Endodermal cell (in vitro differentiated cells): ENCODE measurements around the gene RBMS2. TPM values are rescaled to one million over a fixed set of nuclear protein-coding genes. Genes with fewer than 3 reads are reported as not detected.

ENCODE experiments used
- DNase-seq: peaks from one replicate; pipeline ENCODE4 v3.0.0-alpha.2; 2017
- H3K27ac ChIP-seq: 2 replicates; pipeline ENCODE4 v1.5.1; 2013; ENCODE audit warnings: mild to moderate bottlenecking, low read depth, low read length, moderate library complexity
- H3K27me3 ChIP-seq: 2 replicates; pipeline ENCODE4 v1.6.1; 2013; ENCODE audit warnings: mild to moderate bottlenecking, low read length, moderate library complexity; ENCODE audit not compliant: insufficient read depth, control insufficient read depth, poor library complexity, severe bottlenecking
- H3K36me3 ChIP-seq: 2 replicates; pipeline ENCODE4 v1.7.0; 2013; ENCODE audit warnings: mild to moderate bottlenecking, low read length, moderate library complexity; ENCODE audit not compliant: control insufficient read depth, insufficient read depth
- H3K4me1 ChIP-seq: one replicate; pipeline ENCODE4 v1.7.0; 2013; ENCODE audit warnings: low read length; ENCODE audit not compliant: control insufficient read depth, insufficient read depth
- H3K4me3 ChIP-seq: 2 replicates; pipeline ENCODE4 v1.5.1; 2013; ENCODE audit warnings: mild to moderate bottlenecking, low read length, moderate library complexity
- H3K9ac ChIP-seq: 2 replicates; pipeline ENCODE4 v1.6.1; 2013; ENCODE audit warnings: mild to moderate bottlenecking, low read length, moderate library complexity; ENCODE audit not compliant: poor library complexity, severe bottlenecking; ENCODE audit errors: extremely low read depth
- H3K9me3 ChIP-seq: 2 replicates; pipeline ENCODE4 v1.6.1; 2013; ENCODE audit warnings: mild to moderate bottlenecking, low read length, moderate library complexity; ENCODE audit not compliant: control insufficient read depth
- H3K27ac Mint-ChIP-seq: 2 replicates; pipeline ENCODE4 v1.8.0; 2020; ENCODE audit warnings: mixed read lengths
- H3K27me3 Mint-ChIP-seq: 2 replicates; pipeline ENCODE4 v1.8.0; 2021; ENCODE audit warnings: mild to moderate bottlenecking, mixed read lengths; ENCODE audit not compliant: insufficient read depth
- H3K36me3 Mint-ChIP-seq: 2 replicates; pipeline ENCODE4 v1.8.0; 2020; ENCODE audit warnings: low read depth, mixed read lengths
- H3K4me1 Mint-ChIP-seq: 2 replicates; pipeline ENCODE4 v1.8.0; 2020; ENCODE audit warnings: mixed read lengths
- H3K4me3 Mint-ChIP-seq: 2 replicates; pipeline ENCODE4 v1.8.0; 2020; ENCODE audit warnings: mild to moderate bottlenecking, moderate library complexity, mixed read lengths
- H3K9me3 Mint-ChIP-seq: 2 replicates; pipeline ENCODE4 v1.8.0; 2020; ENCODE audit warnings: mild to moderate bottlenecking, mixed read lengths
- WGBS, 2 experiments: methylation state at CpG; one replicate each; pipeline versions ENCODE4 v1.1.5 to v1.1.7; 2013; ENCODE audit warnings: missing lambda C conversion rate in 2 of 2, mixed read lengths in 1 of 2; ENCODE audit not compliant: insufficient coverage in 1 of 2, insufficient read length in 1 of 2; 5-methylcytosine and 5-hydroxymethylcytosine counted together
- total RNA-seq, 2 donors: library from RNA; stranded (reverse); fragmentation: NEBNext Ultra II Directional in 1 of 2; extraction: Animal tissue kit (Norgen Biotek cat#: 25700) in 1 of 2; gene quantifications; 2 replicates in 1 of 2; 3 replicates in 1 of 2; pipeline ENCODE4 v1.2.1, GENCODE V29; 2021
- TF ChIP-seq, protein P1 (sequence below): fragments of 200-600 bp; sonication (generic); conservative IDR thresholded peaks from 2 replicates; pipeline ENCODE4 v1.5.0; 2021; ENCODE audit warnings: antibody characterized with exemption, mild to moderate bottlenecking

Gene RBMS2
- total RNA-seq, 2 donors from 2014 or later = 26.3 to 33.8 TPM

DNA sequence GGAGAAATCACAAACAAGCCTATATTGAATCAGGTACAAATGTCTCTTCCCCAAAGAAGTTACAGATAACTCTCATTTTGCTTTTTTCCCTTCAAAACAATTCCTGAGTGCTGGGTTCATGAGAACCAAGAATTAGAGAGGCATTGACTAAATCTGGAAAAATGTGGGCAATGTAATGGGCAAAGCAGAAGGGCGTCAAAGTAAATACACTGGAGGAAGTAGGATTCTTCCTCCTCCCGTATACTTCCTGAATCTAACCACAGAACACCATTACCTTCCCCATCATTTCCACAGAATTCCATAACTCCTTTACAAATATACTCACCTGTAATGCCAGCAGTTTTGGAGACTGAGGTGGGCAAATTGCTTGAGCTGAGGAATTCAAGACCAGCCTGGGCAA is 3.0 kb upstream of the RBMS2 start:
- Histone ChIP-seq H3K4me1 (no peaks in the 10 kb centered on the region), H3K4me3 (no peak overlapping the region), H3K9ac (no peak overlapping the region), H3K27me3 (no peaks in the 10 kb centered on the region), H3K27ac (no peak overlapping the region), H3K9me3 (no peaks in the 10 kb centered on the region), H3K36me3 (no peaks in the 10 kb centered on the region)
- Mint-ChIP-seq H3K9me3 (no peaks in the 10 kb centered on the region), H3K4me1 (peaks cover 17% of the 10 kb centered on the region), H3K36me3 (no peaks in the 10 kb centered on the region), H3K27ac (no peak overlapping the region), H3K27me3 (no peaks in the 10 kb centered on the region), H3K4me3 (no peak overlapping the region)
- no peak for DNase-seq
- TF ChIP-seq, protein P1, sequence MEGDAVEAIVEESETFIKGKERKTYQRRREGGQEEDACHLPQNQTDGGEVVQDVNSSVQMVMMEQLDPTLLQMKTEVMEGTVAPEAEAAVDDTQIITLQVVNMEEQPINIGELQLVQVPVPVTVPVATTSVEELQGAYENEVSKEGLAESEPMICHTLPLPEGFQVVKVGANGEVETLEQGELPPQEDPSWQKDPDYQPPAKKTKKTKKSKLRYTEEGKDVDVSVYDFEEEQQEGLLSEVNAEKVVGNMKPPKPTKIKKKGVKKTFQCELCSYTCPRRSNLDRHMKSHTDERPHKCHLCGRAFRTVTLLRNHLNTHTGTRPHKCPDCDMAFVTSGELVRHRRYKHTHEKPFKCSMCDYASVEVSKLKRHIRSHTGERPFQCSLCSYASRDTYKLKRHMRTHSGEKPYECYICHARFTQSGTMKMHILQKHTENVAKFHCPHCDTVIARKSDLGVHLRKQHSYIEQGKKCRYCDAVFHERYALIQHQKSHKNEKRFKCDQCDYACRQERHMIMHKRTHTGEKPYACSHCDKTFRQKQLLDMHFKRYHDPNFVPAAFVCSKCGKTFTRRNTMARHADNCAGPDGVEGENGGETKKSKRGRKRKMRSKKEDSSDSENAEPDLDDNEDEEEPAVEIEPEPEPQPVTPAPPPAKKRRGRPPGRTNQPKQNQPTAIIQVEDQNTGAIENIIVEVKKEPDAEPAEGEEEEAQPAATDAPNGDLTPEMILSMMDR = no peak
- WGBS, 2 experiments = 97% methylated on average over 2 of the region's 2 CpGs; no CpG with 5 or more reads in 1 of the 2 experiments

DNA sequence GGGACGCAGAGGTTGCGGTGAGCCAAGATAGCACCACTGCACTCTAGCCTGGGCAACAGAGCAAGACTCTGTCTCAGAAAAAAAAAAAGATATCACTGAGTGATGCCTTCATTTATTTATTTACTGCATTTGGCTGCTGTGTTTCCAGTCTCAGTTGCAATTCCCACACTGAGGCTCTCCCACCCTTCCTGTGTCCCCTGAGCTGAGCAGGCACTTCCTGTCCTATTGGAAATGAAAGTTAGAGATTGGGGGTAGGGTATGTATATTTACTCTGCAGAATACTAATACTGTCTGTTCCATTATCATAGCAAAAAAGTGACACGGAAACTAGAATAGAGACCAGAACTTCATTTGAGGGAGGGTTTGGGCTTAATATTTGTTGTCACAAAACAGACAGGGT is 1.6 kb upstream of the RBMS2 start:
- H3K27me3 Mint-ChIP-seq = no peaks in the 10 kb centered on the region
- Histone ChIP-seq H3K4me1 (no peaks in the 10 kb centered on the region), H3K9me3 (no peaks in the 10 kb centered on the region), H3K36me3 (no peaks in the 10 kb centered on the region), H3K27me3 (no peaks in the 10 kb centered on the region), H3K27ac (no peak overlapping the region), H3K9ac (no peak overlapping the region), H3K4me3 (no peak overlapping the region)
- 87 to 95% methylated on average over 3 of the region's 3 CpGs for WGBS, 2 experiments
- no peak for DNase-seq
- no peak overlapping the region for H3K27ac Mint-ChIP-seq
- TF ChIP-seq, protein P1 = no peak
- H3K9me3 Mint-ChIP-seq = no peaks in the 10 kb centered on the region
- H3K4me1 Mint-ChIP-seq = peaks cover 21% of the 10 kb centered on the region
- no peak overlapping the region for H3K4me3 Mint-ChIP-seq
- no peaks in the 10 kb centered on the region for H3K36me3 Mint-ChIP-seq

DNA sequence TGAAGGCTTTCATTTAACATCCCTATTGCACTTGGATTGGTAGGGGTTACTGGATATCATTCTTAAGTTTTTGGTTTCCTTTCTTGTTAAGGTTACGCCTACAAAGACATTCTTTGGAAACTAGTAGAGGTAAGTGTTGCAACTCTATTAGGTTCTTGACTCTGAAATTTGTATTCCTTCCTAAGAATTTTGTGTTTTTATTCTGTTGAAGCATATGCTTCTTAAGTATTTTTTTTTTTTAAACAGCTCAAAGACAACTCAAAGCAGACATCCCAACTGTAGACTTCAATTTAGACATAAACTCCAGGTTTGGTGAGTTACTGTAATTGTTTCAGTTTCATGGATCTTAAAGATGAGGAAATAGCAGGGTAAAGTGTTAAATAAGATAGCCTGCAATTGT is 1.1 kb upstream of the RBMS2 start:
- Mint-ChIP-seq H3K36me3 (no peaks in the 10 kb centered on the region), H3K9me3 (no peaks in the 10 kb centered on the region), H3K27ac (no peak overlapping the region), H3K4me1 (peaks cover 21% of the 10 kb centered on the region), H3K4me3 (no peak overlapping the region), H3K27me3 (no peaks in the 10 kb centered on the region)
- DNase-seq = no peak
- H3K4me3 ChIP-seq = no peak overlapping the region
- H3K9me3 ChIP-seq = no peaks in the 10 kb centered on the region
- no peaks in the 10 kb centered on the region for H3K27me3 ChIP-seq
- 75% methylated on average over 1 of the region's 1 CpG; no CpG with 5 or more reads in 1 of the 2 experiments for WGBS, 2 experiments
- no peak overlapping the region for H3K9ac ChIP-seq
- no peaks in the 10 kb centered on the region for H3K36me3 ChIP-seq
- TF ChIP-seq, protein P1 = no peak
- H3K27ac ChIP-seq = no peak overlapping the region
- H3K4me1 ChIP-seq = no peaks in the 10 kb centered on the region
